Measurements from ENCODE around the gene CAPN11. TPM values are rescaled to one million over a fixed set of nuclear protein-coding genes. Genes with fewer than 3 reads are reported as not detected.
A peak's percentile ranks its signal among the peaks of the same experiment; 100 is the strongest.
"Not testable (repeated sequence)": the region's sequence is repeated elsewhere in the genome, so short reads cannot be mapped to it uniquely, and the experiment has no call there.

CAPN11 gene
- total RNA-seq, 1 experiment from 2014 or later = not detected

DNA sequence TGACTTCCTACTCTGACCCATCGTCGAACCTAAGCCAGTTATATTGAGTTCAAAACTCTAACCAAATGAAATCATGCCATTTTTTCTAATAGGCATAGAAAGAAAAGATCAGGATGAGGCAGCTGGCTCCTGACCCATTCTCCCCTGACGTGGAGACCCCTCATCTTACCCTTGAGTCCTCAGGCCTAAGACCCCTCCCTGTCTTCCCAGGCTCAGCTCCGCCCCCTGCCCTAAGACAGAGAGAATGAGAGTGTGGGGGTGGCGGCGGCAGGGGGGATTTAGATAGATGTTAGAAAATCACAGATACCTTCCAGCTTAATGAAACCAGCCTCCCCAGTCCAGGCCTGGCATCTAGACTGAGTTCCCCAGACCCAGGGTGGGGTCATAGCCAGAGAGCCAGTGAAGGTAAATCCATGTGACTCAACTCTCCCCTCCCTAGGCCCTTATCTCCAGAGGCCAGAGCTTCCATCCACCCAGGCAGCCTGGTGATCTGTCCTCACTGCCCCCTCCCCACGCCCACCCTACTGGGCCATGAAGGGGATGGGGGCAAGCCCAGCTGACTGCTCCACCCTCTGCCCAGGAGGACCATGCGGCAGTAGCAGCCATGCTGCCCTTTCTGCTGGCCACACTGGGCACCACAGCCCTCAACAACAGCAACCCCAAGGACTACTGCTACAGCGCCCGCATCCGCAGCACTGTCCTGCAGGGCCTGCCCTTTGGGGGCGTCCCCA, 24.5 kb upstream of the CAPN11 start:
- no peak overlapping the region for H3K4me3 ChIP-seq (ENCODE audit: low read length)
- H3K9me2 ChIP-seq (replicated peaks; ENCODE audit: insufficient read depth, low read length) = no peaks in the 10 kb centered on the region
- H4K20me1 ChIP-seq (ENCODE audit: insufficient read depth, low read depth, low read length) = peaks cover 4% of the 10 kb centered on the region; the same call in 1 of the 2 replicates
- H3K4me2 ChIP-seq (ENCODE audit: low read depth, low read length, poor library complexity, severe bottlenecking) = peak overlapping the region; percentile 64
- no peaks in the 10 kb centered on the region for H3K27me3 ChIP-seq (ENCODE audit: low read length)
- peaks cover 11% of the 10 kb centered on the region for H3K4me1 ChIP-seq (ENCODE audit: low read length)
- H3K79me2 ChIP-seq (ENCODE audit: low read length) = no peaks in the 10 kb centered on the region
- H3K9ac ChIP-seq (ENCODE audit: low read length) = no peak overlapping the region
- no peaks in the 10 kb centered on the region for H3K36me3 ChIP-seq (ENCODE audit: insufficient read depth, low read length)
- DNase-seq = no peak
- H3K27ac ChIP-seq (ENCODE audit: low read length) = no peak overlapping the region
- no peak overlapping the region for H2AFZ ChIP-seq (ENCODE audit: low read length)
- no peaks in the 10 kb centered on the region for H3K9me3 ChIP-seq (ENCODE audit: low read length)

DNA sequence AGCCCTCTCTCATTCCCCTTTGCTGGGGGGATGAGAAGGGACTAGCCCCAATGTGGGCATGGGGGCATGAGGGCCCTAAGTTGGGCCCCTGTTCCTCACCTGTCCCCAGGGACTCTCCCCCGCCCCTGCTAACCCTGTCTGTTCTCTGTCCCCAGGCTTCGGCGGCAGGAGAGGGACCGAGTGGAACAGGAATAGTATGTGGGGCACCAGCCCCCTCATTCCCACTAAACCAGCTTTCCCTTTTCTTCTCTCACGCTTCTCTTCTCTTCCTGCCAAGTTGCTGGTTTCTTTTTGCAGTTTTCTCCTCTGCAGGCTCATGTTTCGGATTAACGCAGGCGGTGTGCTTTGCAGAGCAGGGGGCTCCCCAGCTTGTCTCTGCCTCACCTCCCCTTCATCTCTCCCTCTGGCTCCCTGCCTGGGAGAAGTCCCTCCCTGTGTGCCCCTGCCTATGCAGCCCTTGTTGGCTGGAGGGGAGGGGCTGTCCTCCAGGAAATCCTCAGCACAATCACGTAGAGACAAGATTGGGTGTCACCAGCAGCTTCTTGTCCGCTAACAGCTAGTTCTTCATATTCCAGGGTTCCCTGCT, 23.4 kb upstream of the CAPN11 start:
- H3K9me2 ChIP-seq (replicated peaks; ENCODE audit: insufficient read depth, low read length) = no peaks in the 10 kb centered on the region
- no peak overlapping the region for H3K9ac ChIP-seq (ENCODE audit: low read length)
- no peaks in the 10 kb centered on the region for H3K79me2 ChIP-seq (ENCODE audit: low read length)
- H3K4me2 ChIP-seq (ENCODE audit: low read depth, low read length, poor library complexity, severe bottlenecking) = no peak overlapping the region
- H3K27ac ChIP-seq (ENCODE audit: low read length) = no peak overlapping the region
- no peaks in the 10 kb centered on the region for H3K9me3 ChIP-seq (ENCODE audit: low read length)
- no peak overlapping the region for H2AFZ ChIP-seq (ENCODE audit: low read length)
- no peak for DNase-seq
- peaks cover 11% of the 10 kb centered on the region for H3K4me1 ChIP-seq (ENCODE audit: low read length)
- no peaks in the 10 kb centered on the region for H3K36me3 ChIP-seq (ENCODE audit: insufficient read depth, low read length)
- H4K20me1 ChIP-seq (ENCODE audit: insufficient read depth, low read depth, low read length) = peaks cover 4% of the 10 kb centered on the region; the same call in 1 of the 2 replicates
- no peaks in the 10 kb centered on the region for H3K27me3 ChIP-seq (ENCODE audit: low read length)
- no peak overlapping the region for H3K4me3 ChIP-seq (ENCODE audit: low read length)

DNA sequence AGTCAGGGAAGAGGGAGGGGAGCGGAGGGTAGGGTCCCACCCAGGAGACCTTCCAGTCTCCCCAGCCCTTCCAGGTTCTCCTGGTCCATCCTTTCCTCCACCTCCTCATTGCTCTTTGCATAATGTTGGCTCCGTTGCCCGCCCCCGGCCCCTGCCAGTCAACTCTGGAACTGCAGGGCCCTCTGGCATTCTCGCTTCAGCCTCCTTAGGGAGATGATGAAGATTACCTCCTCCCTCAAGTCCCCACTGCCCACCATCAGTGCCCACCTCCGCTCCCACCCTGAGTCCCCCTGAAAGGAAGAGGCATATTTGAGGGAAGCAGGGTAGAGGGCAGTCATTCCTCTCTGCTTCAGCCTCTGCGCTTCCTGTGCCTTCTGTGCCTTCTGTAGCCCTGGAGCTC, 22.7 kb upstream of the CAPN11 start:
- peaks cover 4% of the 10 kb centered on the region; the same call in 1 of the 2 replicates for H4K20me1 ChIP-seq (ENCODE audit: insufficient read depth, low read depth, low read length)
- H3K9me3 ChIP-seq (ENCODE audit: low read length) = no peaks in the 10 kb centered on the region
- no peak for DNase-seq
- H3K4me2 ChIP-seq (ENCODE audit: low read depth, low read length, poor library complexity, severe bottlenecking) = no peak overlapping the region
- no peak overlapping the region for H3K27ac ChIP-seq (ENCODE audit: low read length)
- no peak overlapping the region for H3K9ac ChIP-seq (ENCODE audit: low read length)
- no peaks in the 10 kb centered on the region for H3K27me3 ChIP-seq (ENCODE audit: low read length)
- H3K4me1 ChIP-seq (ENCODE audit: low read length) = peaks cover 11% of the 10 kb centered on the region
- H3K4me3 ChIP-seq (ENCODE audit: low read length) = no peak overlapping the region
- H2AFZ ChIP-seq (ENCODE audit: low read length) = no peak overlapping the region
- H3K79me2 ChIP-seq (ENCODE audit: low read length) = no peaks in the 10 kb centered on the region
- no peaks in the 10 kb centered on the region for H3K9me2 ChIP-seq (replicated peaks; ENCODE audit: insufficient read depth, low read length)
- no peaks in the 10 kb centered on the region for H3K36me3 ChIP-seq (ENCODE audit: insufficient read depth, low read length)

GRCh38 chr6:44138717-44139350, 19.8 kb upstream of the CAPN11 start:
- DNase-seq = no peak

DNA sequence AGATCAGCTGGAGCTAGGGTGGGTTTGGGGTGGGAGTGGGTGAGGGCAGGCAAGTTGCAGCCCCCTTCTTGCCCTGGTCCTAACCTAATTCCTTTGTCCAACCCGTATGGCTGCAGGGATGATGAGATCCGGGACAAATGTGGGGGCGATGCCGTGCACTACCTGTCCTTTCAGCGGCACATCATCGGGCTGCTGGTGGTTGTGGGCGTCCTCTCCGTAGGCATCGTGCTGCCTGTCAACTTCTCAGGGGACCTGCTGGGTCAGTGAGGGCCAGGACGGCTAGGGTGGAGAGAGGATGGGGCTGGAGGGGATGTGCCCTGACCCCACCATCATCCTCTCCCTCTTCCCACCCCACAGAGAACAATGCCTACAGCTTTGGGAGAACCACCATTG, 19.3 kb upstream of the CAPN11 start:
- Histone ChIP-seq H4K20me1 (ENCODE audit: insufficient read depth, low read depth, low read length) (no peaks in the 10 kb centered on the region), H3K4me1 (ENCODE audit: low read length) (no peaks in the 10 kb centered on the region), H3K27me3 (ENCODE audit: low read length) (no peaks in the 10 kb centered on the region), H2AFZ (ENCODE audit: low read length) (no peak overlapping the region), H3K4me2 (ENCODE audit: low read depth, low read length, poor library complexity, severe bottlenecking) (no peak overlapping the region), H3K9me2 (replicated peaks; ENCODE audit: insufficient read depth, low read length) (no peaks in the 10 kb centered on the region), H3K9me3 (ENCODE audit: low read length) (no peaks in the 10 kb centered on the region), H3K9ac (ENCODE audit: low read length) (no peak overlapping the region), H3K4me3 (ENCODE audit: low read length) (no peak overlapping the region), H3K36me3 (ENCODE audit: insufficient read depth, low read length) (no peaks in the 10 kb centered on the region), H3K79me2 (ENCODE audit: low read length) (no peaks in the 10 kb centered on the region), H3K27ac (ENCODE audit: low read length) (no peak overlapping the region)
- DNase-seq = no peak

More at GRCh38 chr6:44138717-44139350, 19.8 kb upstream of the CAPN11 start:
- Histone ChIP-seq H3K27me3 (ENCODE audit: low read length) (no peaks in the 10 kb centered on the region), H2AFZ (ENCODE audit: low read length) (no peak overlapping the region), H3K4me2 (ENCODE audit: low read depth, low read length, poor library complexity, severe bottlenecking) (no peak overlapping the region), H3K9me2 (replicated peaks; ENCODE audit: insufficient read depth, low read length) (no peaks in the 10 kb centered on the region), H3K9ac (ENCODE audit: low read length) (no peak overlapping the region), H4K20me1 (ENCODE audit: insufficient read depth, low read depth, low read length) (peaks cover 2% of the 10 kb centered on the region; the same call in 1 of the 2 replicates), H3K4me1 (ENCODE audit: low read length) (peaks cover under 1% of the 10 kb centered on the region; the same call in 1 of the 2 replicates), H3K27ac (ENCODE audit: low read length) (no peak overlapping the region), H3K79me2 (ENCODE audit: low read length) (no peaks in the 10 kb centered on the region), H3K4me3 (ENCODE audit: low read length) (no peak overlapping the region), H3K9me3 (ENCODE audit: low read length) (no peaks in the 10 kb centered on the region), H3K36me3 (ENCODE audit: insufficient read depth, low read length) (no peaks in the 10 kb centered on the region)

DNA sequence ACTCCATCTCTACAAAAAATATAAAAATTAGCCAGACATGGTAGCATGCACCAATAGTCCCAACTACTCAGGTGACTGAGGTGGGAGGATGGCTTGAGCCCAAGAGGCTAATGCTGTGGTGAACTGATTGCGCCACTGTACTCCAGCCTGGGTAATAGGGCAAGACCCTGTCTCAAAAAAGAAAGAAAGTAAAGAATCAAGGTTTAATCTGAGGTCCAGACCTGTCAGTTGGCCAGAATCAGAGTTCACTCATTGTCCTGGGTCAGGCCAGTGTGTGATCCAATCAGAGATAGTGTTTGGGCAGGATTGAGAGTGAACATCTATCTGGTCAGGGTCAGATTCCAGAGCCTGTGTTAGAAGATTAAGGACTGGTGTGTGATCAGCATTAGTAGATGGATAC, 15.8 kb upstream of the CAPN11 start:
- no peaks in the 10 kb centered on the region for H3K9me2 ChIP-seq (replicated peaks; ENCODE audit: insufficient read depth, low read length)
- no peak overlapping the region for H3K27ac ChIP-seq (ENCODE audit: low read length)
- no peak overlapping the region for H3K4me3 ChIP-seq (ENCODE audit: low read length)
- H3K9ac ChIP-seq (ENCODE audit: low read length) = no peak overlapping the region
- no peak overlapping the region for H3K4me2 ChIP-seq (ENCODE audit: low read depth, low read length, poor library complexity, severe bottlenecking)
- H4K20me1 ChIP-seq (ENCODE audit: insufficient read depth, low read depth, low read length) = no peaks in the 10 kb centered on the region
- H3K36me3 ChIP-seq (ENCODE audit: insufficient read depth, low read length) = no peaks in the 10 kb centered on the region
- no peaks in the 10 kb centered on the region for H3K27me3 ChIP-seq (ENCODE audit: low read length)
- no peak overlapping the region for H2AFZ ChIP-seq (ENCODE audit: low read length)
- H3K4me1 ChIP-seq (ENCODE audit: low read length) = no peaks in the 10 kb centered on the region
- H3K9me3 ChIP-seq (ENCODE audit: low read length) = no peaks in the 10 kb centered on the region
- DNase-seq = no peak
- H3K79me2 ChIP-seq (ENCODE audit: low read length) = no peaks in the 10 kb centered on the region

DNA sequence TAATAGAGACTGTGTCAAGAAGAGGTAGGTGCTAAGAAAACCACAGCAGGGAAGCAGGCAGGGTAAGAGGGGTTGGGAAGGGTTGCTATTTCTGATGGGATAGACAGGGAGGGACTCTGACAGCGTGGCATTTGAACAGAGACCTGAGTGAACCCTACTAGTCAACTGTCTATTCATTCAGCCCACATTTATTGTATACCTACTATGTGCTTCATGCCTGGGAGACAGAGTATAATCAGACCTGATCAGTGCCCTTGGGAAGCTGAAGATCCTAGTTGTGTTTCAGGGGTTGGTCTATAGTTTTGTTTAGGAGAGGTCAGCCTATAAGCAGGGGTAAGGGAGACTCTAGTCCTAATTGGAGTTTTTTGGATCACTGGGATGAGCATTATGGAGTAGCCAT, 14.9 kb upstream of the CAPN11 start:
- H3K4me1 ChIP-seq (ENCODE audit: low read length) = no peaks in the 10 kb centered on the region
- H3K9me3 ChIP-seq (ENCODE audit: low read length) = no peaks in the 10 kb centered on the region
- H3K27ac ChIP-seq (ENCODE audit: low read length) = no peak overlapping the region
- no peak for DNase-seq
- H3K9ac ChIP-seq (ENCODE audit: low read length) = no peak overlapping the region
- H3K4me3 ChIP-seq (ENCODE audit: low read length) = no peak overlapping the region
- no peaks in the 10 kb centered on the region for H3K36me3 ChIP-seq (ENCODE audit: insufficient read depth, low read length)
- no peaks in the 10 kb centered on the region for H3K79me2 ChIP-seq (ENCODE audit: low read length)
- H3K9me2 ChIP-seq (replicated peaks; ENCODE audit: insufficient read depth, low read length) = no peaks in the 10 kb centered on the region
- no peaks in the 10 kb centered on the region for H4K20me1 ChIP-seq (ENCODE audit: insufficient read depth, low read depth, low read length)
- H2AFZ ChIP-seq (ENCODE audit: low read length) = no peak overlapping the region
- H3K4me2 ChIP-seq (ENCODE audit: low read depth, low read length, poor library complexity, severe bottlenecking) = no peak overlapping the region
- H3K27me3 ChIP-seq (ENCODE audit: low read length) = no peaks in the 10 kb centered on the region

DNA sequence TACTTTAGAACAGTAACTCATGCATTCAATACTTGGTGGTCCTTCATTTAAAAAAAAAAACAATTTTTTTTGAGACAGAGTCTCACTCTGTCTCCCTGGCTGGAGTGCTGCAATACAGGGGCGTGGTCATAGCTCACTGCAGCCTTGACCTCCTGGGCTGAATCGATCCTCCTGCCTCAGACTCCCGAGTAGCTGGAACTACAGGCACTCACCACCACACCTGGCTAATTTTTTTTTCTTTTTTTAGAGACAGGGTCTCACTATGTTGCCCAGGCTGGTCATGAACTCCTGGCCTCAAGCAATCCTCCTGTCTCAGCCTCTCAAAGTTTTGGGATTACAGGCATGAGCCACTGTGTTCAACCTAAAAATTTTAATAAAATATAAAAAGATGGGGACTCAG, 14.1 kb upstream of the CAPN11 start:
- H3K27me3 ChIP-seq (ENCODE audit: low read length); H3K4me3 ChIP-seq (ENCODE audit: low read length); H2AFZ ChIP-seq (ENCODE audit: low read length); H3K9me2 ChIP-seq (replicated peaks; ENCODE audit: insufficient read depth, low read length); H3K9ac ChIP-seq (ENCODE audit: low read length); H3K27ac ChIP-seq (ENCODE audit: low read length); H4K20me1 ChIP-seq (ENCODE audit: insufficient read depth, low read depth, low read length); H3K36me3 ChIP-seq (ENCODE audit: insufficient read depth, low read length); DNase-seq; H3K4me1 ChIP-seq (ENCODE audit: low read length); H3K79me2 ChIP-seq (ENCODE audit: low read length); H3K4me2 ChIP-seq (ENCODE audit: low read depth, low read length, poor library complexity, severe bottlenecking); H3K9me3 ChIP-seq (ENCODE audit: low read length): not testable (repeated sequence)
